Sciatic nerve (tissue), 2 donors: ENCODE data around the gene LACTB. TPM values are rescaled to one million over a fixed set of nuclear protein-coding genes. Genes with fewer than 3 reads are reported as not detected.

Experiments
- ATAC-seq: fragments of 200-7000 bp; cut with Tn5 transposase; one replicate; pipeline ENCODE4 v1.9.1; 2020; ENCODE audit warnings: mild to moderate bottlenecking, moderate library complexity
- DNase-seq: peaks from one replicate; pipeline ENCODE4 v3.0.0-alpha.2; 2020; ENCODE audit warnings: low spot score
- intact Hi-C: fragments of 100-400 bp; cut with DNase I; formaldehyde crosslinking; loops from one replicate; pipeline ENCODE4 v1.14.2; 2022
- total RNA-seq: library from RNA; stranded (reverse); fragmentation: NEBNext Ultra II Directional; extraction: Animal tissue kit (Norgen Biotek cat#: 25700); gene quantifications from one replicate; pipeline ENCODE4 v1.2.1, GENCODE V29; 2021
- donor health status: DM: no; HTN: no; CAD: no.
- donor health status: DM: no; HTN: no; CAD: no.

The LACTB gene
- total RNA-seq, 1 donor from 2014 or later = 16.8 TPM

DNA sequence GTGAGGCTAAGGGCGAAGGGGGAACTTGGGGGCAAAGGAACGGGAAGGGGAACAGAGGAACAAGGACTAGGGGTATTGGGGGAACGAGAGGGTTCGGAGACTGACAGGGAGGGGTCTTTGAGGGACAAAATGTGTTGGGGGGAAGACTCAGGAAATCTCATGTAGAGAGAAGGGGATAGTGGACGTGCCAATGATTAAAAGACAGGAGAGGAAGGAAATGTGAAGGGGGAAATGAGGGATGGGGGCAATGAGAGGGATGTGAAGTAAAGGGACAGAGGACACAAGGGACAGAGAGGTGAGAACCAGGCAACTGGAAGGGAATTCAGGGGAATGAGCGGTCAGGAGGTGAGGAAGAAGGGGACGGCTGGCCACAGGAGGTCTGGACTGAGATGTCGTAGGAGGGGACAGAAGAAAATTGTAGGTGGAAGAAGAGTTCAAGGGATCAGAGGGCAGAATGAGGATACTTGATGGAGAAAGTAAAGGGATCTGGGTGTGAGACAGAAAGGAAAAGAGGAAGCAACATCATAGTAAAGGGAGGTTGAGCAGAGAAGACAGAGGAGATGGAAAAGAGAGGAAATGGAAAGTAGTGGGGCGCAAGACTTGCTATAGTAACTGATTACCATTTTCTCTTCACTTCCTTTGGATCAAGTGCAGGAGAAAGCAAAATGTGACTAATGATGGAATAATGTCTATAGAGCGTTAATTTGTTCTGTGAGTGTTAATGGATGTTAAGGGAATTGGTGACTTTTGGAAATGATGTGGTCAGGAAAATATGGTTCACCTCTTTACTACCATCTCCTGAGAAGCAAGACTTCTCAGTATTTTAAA lies 68.5 kb downstream of the LACTB start:
- no peak for ATAC-seq
- DNase-seq = no peak
- intact Hi-C loops = no loop called here

DNA sequence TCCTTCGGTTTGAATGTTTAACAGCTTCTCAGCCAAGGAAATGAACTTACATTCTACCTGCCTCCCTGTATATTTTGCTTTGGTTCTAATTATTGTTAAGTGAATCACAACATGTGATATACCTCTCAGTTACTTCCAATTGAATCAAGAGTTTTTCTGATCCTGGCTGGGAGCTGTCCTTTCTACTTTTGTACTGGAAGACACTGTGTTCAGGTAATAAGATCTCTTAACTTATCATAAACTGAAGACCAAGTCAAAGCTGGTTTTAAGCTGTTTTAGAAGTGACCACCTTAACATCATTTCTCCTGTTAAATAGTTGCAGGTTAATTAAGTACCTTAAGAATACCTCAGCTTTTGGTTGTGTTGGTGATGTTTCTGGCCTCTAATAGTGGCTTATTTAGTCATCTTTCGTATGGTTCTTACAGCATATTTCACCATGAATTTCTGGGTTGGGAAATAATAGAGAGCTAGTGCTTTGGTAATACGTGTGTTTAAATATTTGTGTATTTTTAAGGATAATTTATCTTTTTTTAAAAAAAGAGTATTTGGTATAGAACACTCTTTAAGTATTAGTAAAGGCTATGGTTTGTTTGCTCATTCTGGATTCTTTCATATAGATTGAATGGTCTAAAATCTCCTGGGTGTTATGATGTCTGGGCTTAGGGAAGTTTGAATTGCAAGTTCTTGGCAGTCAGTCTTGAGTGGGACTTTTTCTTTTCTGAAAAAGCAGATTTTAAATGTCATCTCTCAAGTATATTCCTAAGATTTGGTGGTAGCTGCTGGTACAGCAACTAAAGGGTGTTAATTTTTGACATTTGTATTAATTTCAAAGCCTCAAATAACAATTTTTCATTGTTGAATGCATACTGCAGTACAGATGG lies 69.3 kb downstream of the LACTB start:
- intact Hi-C loops = no loop called here
- ATAC-seq (no peak), DNase-seq (no peak)

Other genes starting within 250 kb of the LACTB start
- 396 TPM for gene TPM1, start 79.1 kb upstream of the LACTB start, total RNA-seq
- gene RPS27L, start 35.6 kb downstream of the LACTB start, total RNA-seq = 118 TPM
- gene RAB8B, start 67.7 kb downstream of the LACTB start, total RNA-seq = 69.4 TPM
- gene APH1B, start 155.7 kb downstream of the LACTB start, total RNA-seq = 22.5 TPM